ENCODE data around the gene CST9L. TPM values are rescaled to one million over a fixed set of nuclear protein-coding genes. Genes with fewer than 3 reads are reported as not detected.

CST9L gene
- total RNA-seq, 1 experiment from 2014 or later = not detected

- POLR2A ChIA-PET (ENCODE audit: unreplicated experiment) = no interaction called here
- TF ChIP-seq EZH2phosphoT487 (IDR thresholded peaks at IDR 0.05; ENCODE audit: borderline replicate concordance, low read length) (no peak), EZH2 (IDR thresholded peaks at IDR 0.05; ENCODE audit: low read length, unreplicated experiment) (no peak), CTCF (conservative IDR thresholded peaks at IDR 0.05; ENCODE audit: low read depth, low read length) (no peak)
- Histone ChIP-seq H3K9ac (ENCODE audit: low read length) (no peak overlapping the region), H3K4me1 (ENCODE audit: insufficient read depth, low read length) (no peaks in the 10 kb centered on the region), H3K9me3 (ENCODE audit: low read length) (no peaks in the 10 kb centered on the region), H3K27ac (ENCODE audit: low read length) (no peak overlapping the region), H3K79me2 (ENCODE audit: low read length) (no peaks in the 10 kb centered on the region), H3K4me2 (ENCODE audit: low read length) (no peak overlapping the region), H3F3A (ENCODE audit: low read length, unreplicated experiment) (no peaks in the 10 kb centered on the region), H3K36me3 (ENCODE audit: low read depth, low read length) (no peaks in the 10 kb centered on the region), H3K27me3 (ENCODE audit: low read length) (peaks cover 41% of the 10 kb centered on the region; the same call in 1 of the 2 replicates), H3K9me2 (replicated peaks; ENCODE audit: low read length) (no peaks in the 10 kb centered on the region), H2AFZ (ENCODE audit: low read length) (no peak overlapping the region), H4K20me1 (ENCODE audit: low read length) (no peaks in the 10 kb centered on the region), H3K4me3 (ENCODE audit: low read length) (no peak overlapping the region)
- CTCF ChIA-PET = interaction anchor here (0.6 kb wide), 1 partner anchor 50 kb away, joined by 4 read pairs; no protein-coding TSS in a partner anchor
- DNase-seq = no peak
- ATAC-seq = no peak
- intact Hi-C loops (cut with micrococcal nuclease) = no loop called here
- BruUV-seq (replicated peaks) = no TSS peak
Measured at GRCh38 chr20:23574977-23575376, 6.7 kb upstream of the CST9L start.

GRCh38 chr20:23570178-23570760 is 2.0 kb upstream of the CST9L start:
- Histone ChIP-seq H3K27me3 (ENCODE audit: low read length) (peaks cover 51% of the 10 kb centered on the region), H4K20me1 (ENCODE audit: low read length) (no peaks in the 10 kb centered on the region), H3K79me2 (ENCODE audit: low read length) (no peaks in the 10 kb centered on the region), H3K9me2 (replicated peaks; ENCODE audit: low read length) (no peaks in the 10 kb centered on the region), H3K36me3 (ENCODE audit: low read depth, low read length) (no peaks in the 10 kb centered on the region), H3K4me2 (ENCODE audit: low read length) (no peak overlapping the region), H2AFZ (ENCODE audit: low read length) (no peak overlapping the region), H3F3A (ENCODE audit: low read length, unreplicated experiment) (no peaks in the 10 kb centered on the region), H3K4me1 (ENCODE audit: insufficient read depth, low read length) (no peaks in the 10 kb centered on the region), H3K27ac (ENCODE audit: low read length) (no peak overlapping the region), H3K4me3 (ENCODE audit: low read length) (no peak overlapping the region), H3K9ac (ENCODE audit: low read length) (no peak overlapping the region), H3K9me3 (ENCODE audit: low read length) (no peaks in the 10 kb centered on the region)
- intact Hi-C loops (cut with micrococcal nuclease) = no loop called here
- POLR2A ChIA-PET (ENCODE audit: unreplicated experiment) = no interaction called here
- peak; percentile 17 for DNase-seq
- TF ChIP-seq EZH2phosphoT487 (IDR thresholded peaks at IDR 0.05; ENCODE audit: borderline replicate concordance, low read length) = no peak
- no peak for TF ChIP-seq CTCF (conservative IDR thresholded peaks at IDR 0.05; ENCODE audit: low read depth, low read length)
- no peak for TF ChIP-seq EZH2 (IDR thresholded peaks at IDR 0.05; ENCODE audit: low read length, unreplicated experiment)
- CTCF ChIA-PET = no interaction called here
- no TSS peak for BruUV-seq (replicated peaks)
- ATAC-seq = no peak

GRCh38 chr20:23569570-23569969 is 1.3 kb upstream of the CST9L start:
- no peaks in the 10 kb centered on the region for H3K36me3 ChIP-seq (ENCODE audit: low read depth, low read length)
- no peak overlapping the region for H3K4me2 ChIP-seq (ENCODE audit: low read length)
- ATAC-seq (no peak), DNase-seq (no peak)
- H3K4me1 ChIP-seq (ENCODE audit: insufficient read depth, low read length) = no peaks in the 10 kb centered on the region
- H3K27ac ChIP-seq (ENCODE audit: low read length) = no peak overlapping the region
- H3K9me2 ChIP-seq (replicated peaks; ENCODE audit: low read length) = no peaks in the 10 kb centered on the region
- no peak for TF ChIP-seq EZH2phosphoT487 (IDR thresholded peaks at IDR 0.05; ENCODE audit: borderline replicate concordance, low read length)
- no peak for TF ChIP-seq CTCF (conservative IDR thresholded peaks at IDR 0.05; ENCODE audit: low read depth, low read length)
- TF ChIP-seq EZH2 (IDR thresholded peaks at IDR 0.05; ENCODE audit: low read length, unreplicated experiment) = no peak
- peaks cover 53% of the 10 kb centered on the region for H3K27me3 ChIP-seq (ENCODE audit: low read length)
- H3K9me3 ChIP-seq (ENCODE audit: low read length) = no peaks in the 10 kb centered on the region
- intact Hi-C loops (cut with micrococcal nuclease) = no loop called here
- no peak overlapping the region for H3K9ac ChIP-seq (ENCODE audit: low read length)
- no peak overlapping the region for H3K4me3 ChIP-seq (ENCODE audit: low read length)
- no peaks in the 10 kb centered on the region for H3K79me2 ChIP-seq (ENCODE audit: low read length)
- ChIA-PET CTCF (no interaction called here), POLR2A (ENCODE audit: unreplicated experiment) (no interaction called here)
- no peaks in the 10 kb centered on the region for H4K20me1 ChIP-seq (ENCODE audit: low read length)
- H3F3A ChIP-seq (ENCODE audit: low read length, unreplicated experiment) = no peaks in the 10 kb centered on the region
- no peak overlapping the region for H2AFZ ChIP-seq (ENCODE audit: low read length)
- no TSS peak for BruUV-seq (replicated peaks)

Data from PC-3 (cell line).